Activated T-cell treated with anti-CD3 and anti-CD28 coated beads for 4 hours (primary cell): ENCODE results near the gene CREG2.
A peak's percentile ranks its signal among the peaks of the same experiment; 100 is the strongest.

Experiments used
- DNase-seq: peaks from one replicate; pipeline ENCODE4 v3.0.0-alpha.2; 2020

Gene CREG2

DNA sequence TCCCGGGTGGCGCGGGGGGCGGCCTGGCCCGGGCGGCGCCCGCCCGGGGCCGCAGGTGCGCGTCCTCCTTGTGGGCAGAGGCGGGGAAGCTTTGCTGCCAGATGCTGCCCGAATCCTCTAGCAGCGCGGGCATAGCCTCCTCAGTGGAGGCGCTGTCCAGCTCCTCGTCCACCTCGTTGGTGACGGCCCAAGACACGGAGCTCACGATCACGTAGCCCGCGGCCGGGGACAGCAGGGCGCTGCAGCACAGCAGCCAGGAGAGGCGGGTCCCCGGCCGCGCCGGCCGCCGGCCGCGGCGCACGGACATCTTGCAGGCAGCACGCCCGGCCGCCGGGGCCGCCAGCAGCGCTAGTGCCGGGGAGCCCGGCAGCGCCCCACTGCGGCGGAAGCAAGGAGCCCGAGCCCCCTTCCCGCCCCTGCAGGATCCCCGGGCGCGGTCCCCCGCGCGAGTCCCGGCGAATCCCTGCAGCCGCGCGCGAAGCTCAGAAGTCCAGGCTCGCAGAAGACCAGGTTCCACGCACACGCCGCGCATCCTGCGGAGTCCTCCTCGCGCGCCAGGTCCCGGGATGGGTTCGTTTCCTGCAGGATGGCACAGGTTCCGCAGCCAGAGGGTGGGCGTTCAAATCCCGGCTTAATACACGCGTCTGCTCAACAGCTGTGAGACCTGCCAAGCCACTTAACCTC lies at the start of gene CREG2:
CREG2 (minus strand) TSS at position 353 of the 684 bp plus-strand sequence; CDS start at position 307, 46 bp downstream.
- DNase-seq: peak; percentile 10

GRCh38 chr2:101435001-101435862 lies 47.9 kb upstream of the CREG2 start:
- no peak for DNase-seq

- DNase-seq: no peak
Observed at GRCh38 chr2:101433465-101433864, 46.2 kb upstream of the CREG2 start.

DNA sequence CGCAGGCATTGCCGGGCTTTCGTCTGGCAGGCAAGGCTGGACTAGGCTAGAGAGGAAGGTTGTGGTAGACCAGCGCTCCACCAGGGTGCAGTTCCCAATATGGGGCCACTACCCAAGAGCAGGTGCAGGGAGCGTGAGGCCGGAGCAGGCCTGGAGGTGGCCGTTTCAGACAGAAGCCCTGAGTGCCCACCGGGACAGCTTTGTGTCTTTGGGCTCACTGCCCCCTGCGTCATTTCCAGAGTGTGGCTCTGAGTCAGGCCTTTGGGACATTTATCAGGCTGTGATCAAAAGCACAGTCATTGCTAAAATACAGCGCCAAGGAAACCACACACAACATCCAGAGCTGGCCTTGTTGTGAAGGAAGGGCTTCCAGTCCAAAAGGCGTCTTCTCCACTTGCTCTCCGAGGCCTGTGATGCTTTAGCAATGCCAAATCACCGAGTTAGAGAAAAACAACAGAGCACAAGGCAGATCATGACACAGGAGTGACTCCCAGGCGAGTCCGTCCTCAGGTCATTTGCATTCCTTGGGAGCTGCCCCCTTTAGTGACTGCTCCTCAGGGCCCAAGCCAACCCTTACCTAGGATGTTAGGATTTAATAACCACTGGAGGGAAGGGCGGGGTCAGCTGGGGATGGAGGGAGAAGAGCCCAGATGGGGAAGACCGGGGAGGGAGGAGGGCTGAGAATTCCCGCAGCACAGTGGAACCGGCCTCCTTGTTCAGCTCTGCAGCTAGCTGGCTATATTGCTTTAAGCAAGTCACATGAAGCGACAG lies 45.3 kb upstream of the CREG2 start:
- no peak for DNase-seq

GRCh38 chr2:101431486-101431885 lies 44.2 kb upstream of the CREG2 start:
- no peak for DNase-seq

GRCh38 chr2:101430156-101430555 lies 42.9 kb upstream of the CREG2 start:
- no peak for DNase-seq

DNA sequence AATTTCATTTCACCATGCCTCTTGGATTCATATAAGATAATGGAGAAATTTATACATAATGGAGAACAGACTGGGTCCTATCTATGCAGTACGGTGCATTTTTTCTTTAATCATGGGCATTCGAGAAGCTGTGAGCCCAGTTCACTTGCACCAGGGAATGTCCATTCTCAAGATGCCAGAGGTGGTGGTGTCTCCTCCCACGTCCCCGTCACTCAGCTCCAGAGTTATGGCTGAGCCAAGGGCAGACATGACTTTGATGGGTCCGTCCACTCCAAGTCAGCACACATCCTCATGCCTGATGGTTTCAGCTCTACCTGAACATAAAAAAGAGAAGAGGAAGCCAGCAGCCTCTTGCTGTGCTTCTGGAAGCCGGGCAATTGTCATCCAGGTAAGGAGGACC lies 42.1 kb upstream of the CREG2 start:
- DNase-seq: no peak

DNA sequence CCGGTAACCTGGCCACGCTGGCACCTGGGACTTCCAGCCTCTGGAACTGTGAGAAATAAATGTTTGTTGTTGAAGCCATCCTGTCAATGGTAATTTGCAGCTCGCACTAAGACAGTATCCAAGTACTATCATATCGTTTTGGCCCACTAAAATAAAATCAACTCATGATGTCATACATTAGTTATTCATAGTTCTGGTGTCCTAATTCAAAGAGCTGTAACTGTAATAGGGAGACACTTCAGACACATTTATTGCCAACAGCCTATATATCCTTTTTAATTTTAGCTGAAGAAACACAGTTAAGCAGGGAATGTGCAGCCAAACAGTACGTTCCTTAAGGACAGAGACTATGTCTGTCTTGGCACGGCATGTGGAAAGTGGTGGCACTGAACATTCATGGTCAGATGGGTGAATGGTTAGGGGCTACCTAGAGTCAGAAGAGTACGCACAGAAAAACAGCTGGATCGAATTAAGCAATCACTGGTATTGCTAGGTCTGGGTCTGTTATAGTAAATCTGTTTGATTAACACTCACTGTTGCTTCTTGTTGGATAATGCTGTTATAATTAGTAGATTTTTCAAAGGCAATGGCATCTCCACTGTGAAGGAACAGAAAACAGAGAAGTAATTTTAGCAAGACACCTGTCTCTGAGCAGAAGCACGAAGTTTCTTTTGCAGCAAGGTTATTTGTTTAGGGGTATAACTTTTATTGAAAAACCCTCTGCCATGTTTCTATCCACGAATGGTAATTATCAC lies 41.3 kb upstream of the CREG2 start:
- DNase-seq: no peak

DNA sequence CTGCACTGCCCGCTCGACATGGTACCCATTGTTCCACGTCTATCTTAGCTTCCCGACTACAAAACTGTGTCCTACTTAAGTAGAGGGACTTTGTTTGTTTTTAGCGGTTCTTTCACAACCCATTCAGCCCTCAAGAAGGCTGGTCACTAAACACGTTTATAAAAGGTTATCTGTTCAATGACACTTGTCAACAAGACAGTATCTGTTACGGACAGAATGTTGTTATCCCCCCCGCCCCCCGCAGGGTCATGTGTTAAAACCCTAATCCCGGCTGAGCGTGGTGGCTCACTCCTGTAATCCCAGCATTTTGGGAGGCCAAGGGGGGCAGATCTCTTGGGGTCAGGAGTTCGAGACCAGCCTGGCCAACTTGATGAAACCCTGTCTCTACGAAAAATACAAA lies 40.4 kb upstream of the CREG2 start:
- no peak for DNase-seq

DNA sequence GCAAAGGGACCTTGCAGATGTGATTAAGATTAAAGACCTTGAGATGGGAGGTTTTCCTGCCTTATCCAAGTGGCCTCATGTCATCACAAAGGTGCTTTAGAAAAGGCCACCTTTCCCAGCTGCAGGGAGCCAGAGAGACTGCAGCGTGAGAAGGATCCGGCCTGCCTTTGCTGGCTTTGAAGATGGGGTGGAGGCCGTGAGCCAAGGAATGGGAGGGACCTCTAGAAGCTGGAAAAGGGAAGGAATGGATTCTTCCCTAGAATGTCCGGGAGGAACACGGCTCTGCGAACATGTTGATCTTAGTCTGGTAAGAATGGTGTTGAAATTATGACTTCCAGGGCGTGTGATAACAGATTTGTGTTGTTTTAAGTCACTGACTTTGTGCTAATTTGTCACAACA lies 39.9 kb upstream of the CREG2 start:
- no peak for DNase-seq

DNA sequence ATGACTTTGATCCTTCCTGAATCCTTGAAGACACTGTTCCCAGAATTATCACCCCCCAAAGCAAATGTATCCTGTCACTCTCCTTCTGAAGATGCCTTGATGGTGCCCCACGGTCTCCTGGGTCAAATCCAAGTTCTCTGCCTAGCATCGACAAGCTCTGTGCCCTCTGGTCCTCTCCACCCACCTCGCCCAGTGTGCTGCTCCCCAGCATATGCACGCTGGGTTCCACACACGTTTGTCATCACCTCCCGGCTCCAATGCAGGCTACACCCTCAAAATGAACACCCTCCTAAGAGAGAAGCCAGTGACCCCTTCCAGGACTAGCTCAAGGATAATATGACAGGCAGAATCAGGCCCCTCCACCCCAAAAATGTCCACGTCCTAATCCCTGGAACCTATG lies 39.5 kb upstream of the CREG2 start:
- DNase-seq: no peak

- no peak for DNase-seq
Observed at GRCh38 chr2:101420623-101421022, 33.3 kb upstream of the CREG2 start.

DNA sequence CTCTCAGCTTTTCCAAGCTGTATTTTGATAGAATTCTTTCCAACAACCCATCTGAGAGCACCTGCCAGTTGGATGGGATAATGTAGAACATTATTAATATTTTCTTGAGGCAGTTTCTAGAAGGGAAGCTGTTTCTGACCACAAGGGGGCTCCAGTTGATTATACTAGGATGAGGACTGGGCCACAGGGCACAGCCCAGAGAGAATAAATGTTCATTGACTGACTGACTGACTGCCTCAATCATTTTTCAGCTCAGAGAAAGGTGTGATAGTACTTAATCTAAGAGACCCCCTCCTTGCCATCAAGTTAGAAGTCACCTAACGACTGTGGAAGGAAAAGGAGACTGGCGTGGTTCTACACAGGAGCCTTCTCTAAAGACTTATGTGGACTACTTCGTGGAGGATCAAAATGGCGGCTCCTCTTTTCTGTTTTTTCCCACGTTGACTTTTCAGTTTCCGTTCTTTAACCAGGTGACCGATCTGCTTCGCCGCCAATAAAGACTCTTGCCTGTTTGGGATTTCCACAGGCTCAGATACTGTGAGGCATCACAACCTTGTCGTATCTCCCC lies 31.9 kb upstream of the CREG2 start:
- DNase-seq: peak; percentile 68

GRCh38 chr2:101418460-101419095 lies 31.3 kb upstream of the CREG2 start:
- DNase-seq: no peak

GRCh38 chr2:101416609-101417008 lies 29.3 kb upstream of the CREG2 start:
- no peak for DNase-seq

GRCh38 chr2:101415884-101416283 lies 28.6 kb upstream of the CREG2 start:
- no peak for DNase-seq

DNA sequence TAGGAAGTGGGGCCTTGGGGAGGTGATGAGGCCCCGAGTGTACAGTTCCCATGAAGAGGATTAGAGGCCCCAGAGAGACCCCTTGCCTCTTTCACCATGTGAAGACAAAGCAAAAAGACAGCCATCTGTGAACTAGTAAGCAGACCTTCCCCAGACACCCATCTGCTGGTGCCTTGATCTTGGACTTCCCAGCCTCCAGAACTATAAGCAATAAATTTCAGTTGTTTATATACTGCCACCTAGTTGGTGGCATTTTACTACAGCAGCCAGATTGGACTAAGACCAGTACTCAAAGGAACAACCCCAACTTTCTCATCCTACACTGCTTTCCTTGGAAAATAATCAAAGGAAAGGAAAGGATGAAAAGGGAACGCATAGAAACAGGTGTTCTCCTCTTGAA lies 27.9 kb upstream of the CREG2 start:
- no peak for DNase-seq

- no peak for DNase-seq
Observed at GRCh38 chr2:101412092-101412694, 24.9 kb upstream of the CREG2 start.

- DNase-seq: no peak
Observed at GRCh38 chr2:101410746-101411145, 23.4 kb upstream of the CREG2 start.

GRCh38 chr2:101410114-101410513 lies 22.8 kb upstream of the CREG2 start:
- no peak for DNase-seq

DNA sequence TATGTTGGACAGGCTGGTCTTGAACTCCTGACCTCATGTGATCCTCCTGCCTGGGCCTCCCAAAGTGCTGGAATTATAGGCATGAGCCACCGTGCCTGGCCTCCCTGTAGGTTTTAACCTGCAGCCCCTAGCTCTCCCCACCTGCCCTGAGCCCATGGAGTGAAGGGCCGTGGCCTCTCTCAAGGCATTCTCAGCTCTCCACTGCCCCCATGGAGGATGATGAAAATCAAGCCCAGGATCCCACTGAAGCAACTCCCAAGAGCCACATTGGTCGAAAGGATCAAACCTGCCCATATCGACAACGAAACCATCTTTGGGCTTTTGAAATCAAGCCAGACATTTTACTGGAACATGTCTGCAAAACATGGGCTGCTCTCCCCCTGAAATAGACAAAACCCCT lies 22.4 kb upstream of the CREG2 start:
- no peak for DNase-seq

DNA sequence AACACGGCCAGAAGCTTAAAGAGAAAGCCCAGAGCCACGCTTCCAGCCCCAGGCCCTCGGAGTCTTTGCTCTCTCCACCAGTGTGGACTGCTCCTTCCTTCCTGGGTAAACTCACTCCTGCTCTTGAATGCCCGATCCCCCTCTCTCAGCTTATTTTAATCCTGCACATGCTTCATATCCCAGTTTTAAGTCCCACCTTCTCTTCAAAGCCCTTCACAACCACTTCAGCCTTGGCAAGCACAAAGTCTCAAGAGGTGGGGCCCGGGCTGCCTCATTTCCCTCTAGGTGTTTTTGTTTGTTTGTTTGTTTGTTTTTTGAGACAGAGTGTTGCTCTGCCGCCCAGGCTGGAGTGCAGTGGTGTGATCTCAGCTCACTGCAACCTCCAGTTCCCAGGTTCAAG lies 21.6 kb upstream of the CREG2 start:
- DNase-seq: no peak
